GM12892 (cell line): Measurements from ENCODE around the gene LCN1.
"Not testable (repeated sequence)": the region's sequence is repeated elsewhere in the genome, so short reads cannot be mapped to it uniquely, and the experiment has no call there.

ENCODE experiments used
- DNase-seq: peaks from one replicate; pipeline ENCODE4 v3.0.0; 2011; ENCODE audit not compliant: insufficient read length
- FAIRE-seq: peaks from 2 replicates; lab custom pipeline; 2011; peaks lifted over from hg19 to GRCh38; lab: Jason Lieb, UNC
- POLR2A ChIP-seq: IDR thresholded peaks from 2 replicates; pipeline ENCODE4 v1.6.1; 2011; ENCODE audit warnings: low read depth, low read length, control low read depth
- POLR2AphosphoS5 ChIP-seq: IDR thresholded peaks from 2 replicates; pipeline ENCODE4 v1.6.1; 2011; ENCODE audit warnings: low read depth, low read length, control low read depth
- TAF1 ChIP-seq: IDR thresholded peaks from 2 replicates; pipeline ENCODE4 v1.6.1; 2011; ENCODE audit warnings: low read depth, mild to moderate bottlenecking, control low read depth, low read length, borderline replicate concordance

Gene LCN1

DNA sequence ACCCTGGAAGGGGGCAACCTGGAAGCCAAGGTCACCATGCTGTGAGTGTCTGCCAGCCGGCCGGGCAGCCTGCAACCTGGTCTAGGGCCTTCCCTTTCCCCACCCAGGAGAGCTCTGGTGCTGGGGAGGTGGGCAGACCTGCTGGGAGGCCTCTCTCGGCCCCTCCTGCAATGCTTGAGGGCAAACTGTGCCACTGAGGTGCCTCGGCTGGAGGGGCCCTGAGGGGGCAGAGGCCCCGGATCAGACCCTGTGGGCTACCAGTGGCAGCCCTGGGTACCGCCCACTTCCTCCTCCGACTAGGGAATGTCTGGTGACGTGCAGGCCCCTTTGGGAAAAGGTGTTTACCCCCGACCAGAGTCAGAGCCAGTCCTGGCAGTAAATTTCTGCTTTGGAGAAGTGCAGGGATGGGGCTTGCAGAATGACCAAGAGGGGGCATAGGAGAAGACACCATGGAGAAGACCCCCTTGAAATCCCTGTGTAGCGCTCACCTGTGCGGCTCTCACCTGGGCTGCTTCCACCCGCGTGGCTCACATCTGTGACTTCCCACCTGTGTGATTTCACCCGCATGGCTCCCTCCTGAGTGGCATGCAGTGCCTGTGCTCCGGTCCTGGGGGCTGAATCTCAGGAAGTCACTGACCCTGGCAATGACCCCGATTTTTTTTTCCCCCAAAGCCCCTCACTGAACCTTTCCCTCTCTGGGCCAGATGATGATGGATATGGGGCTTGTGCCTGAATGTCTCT lies 1.1 kb downstream of the LCN1 start:
- TF ChIP-seq POLR2A (no peak), POLR2AphosphoS5 (no peak), TAF1 (no peak)
- no peak for DNase-seq

DNA sequence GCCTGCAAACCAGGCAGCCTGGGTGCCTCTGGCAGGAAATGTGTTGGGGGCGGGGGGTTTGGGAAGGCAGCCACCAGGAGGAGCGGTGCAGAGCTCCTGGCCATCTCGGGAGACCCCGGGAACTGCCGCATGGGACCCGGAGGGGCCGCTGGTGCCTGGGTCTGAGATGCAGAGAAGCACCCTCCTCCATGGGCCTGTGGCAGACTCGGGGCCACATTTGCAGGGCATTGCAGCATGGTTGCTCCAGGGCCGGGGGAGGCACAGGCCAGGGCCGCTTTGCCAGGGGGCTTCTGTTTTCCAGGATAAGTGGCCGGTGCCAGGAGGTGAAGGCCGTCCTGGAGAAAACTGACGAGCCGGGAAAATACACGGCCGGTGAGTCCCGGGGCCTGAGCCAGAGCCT lies 1.7 kb downstream of the LCN1 start:
- TF ChIP-seq POLR2AphosphoS5 (no peak), POLR2A (no peak), TAF1 (no peak)
- DNase-seq (no peak), FAIRE-seq (no peak)

More for the DNA sequence above, 1.1 kb downstream of the LCN1 start:
- no peak for FAIRE-seq

GRCh38 chr9:135523521-135524129 lies 2.4 kb downstream of the LCN1 start:
- DNase-seq (no peak), FAIRE-seq (no peak)
- TF ChIP-seq POLR2A (no peak), TAF1 (no peak), POLR2AphosphoS5 (no peak)

DNA sequence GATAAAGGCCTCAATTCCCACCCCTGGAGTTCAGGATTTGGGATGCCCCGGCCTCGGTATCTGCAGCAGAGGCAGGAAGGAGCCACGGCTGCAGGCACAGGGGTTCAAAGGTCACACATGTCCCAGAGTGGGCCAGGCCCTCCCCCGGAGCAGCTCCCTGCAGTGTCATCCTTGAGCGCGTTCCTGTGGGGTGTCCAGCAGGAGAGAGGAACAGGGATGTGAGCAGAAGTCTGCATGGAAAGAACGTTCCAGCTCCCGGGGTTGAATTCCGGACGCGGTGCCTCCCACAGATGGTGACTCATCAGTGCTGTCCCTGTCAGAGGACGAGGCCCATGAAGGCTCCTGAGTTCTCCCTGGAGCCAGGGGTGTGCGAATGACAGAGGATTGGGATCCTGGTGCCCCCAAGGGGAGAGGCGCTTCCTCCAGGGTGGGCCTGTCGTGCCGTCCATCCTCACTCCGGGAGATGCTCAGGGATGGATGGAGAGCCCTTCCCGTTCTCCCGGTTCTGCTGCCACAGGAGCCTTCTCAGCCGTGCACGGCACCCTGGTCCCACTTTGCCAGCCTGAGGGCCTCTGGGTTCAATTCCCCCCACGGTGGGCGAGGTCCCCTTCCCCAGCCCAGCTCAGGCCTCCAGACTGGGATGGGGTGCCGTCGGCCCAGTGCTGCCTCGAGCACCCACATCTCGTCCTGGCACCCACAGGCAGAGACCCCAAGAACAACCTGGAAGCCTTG lies 3.1 kb downstream of the LCN1 start:
- TF ChIP-seq POLR2A (no peak), POLR2AphosphoS5 (no peak), TAF1 (no peak)
- no peak for FAIRE-seq
- DNase-seq: no peak

DNA sequence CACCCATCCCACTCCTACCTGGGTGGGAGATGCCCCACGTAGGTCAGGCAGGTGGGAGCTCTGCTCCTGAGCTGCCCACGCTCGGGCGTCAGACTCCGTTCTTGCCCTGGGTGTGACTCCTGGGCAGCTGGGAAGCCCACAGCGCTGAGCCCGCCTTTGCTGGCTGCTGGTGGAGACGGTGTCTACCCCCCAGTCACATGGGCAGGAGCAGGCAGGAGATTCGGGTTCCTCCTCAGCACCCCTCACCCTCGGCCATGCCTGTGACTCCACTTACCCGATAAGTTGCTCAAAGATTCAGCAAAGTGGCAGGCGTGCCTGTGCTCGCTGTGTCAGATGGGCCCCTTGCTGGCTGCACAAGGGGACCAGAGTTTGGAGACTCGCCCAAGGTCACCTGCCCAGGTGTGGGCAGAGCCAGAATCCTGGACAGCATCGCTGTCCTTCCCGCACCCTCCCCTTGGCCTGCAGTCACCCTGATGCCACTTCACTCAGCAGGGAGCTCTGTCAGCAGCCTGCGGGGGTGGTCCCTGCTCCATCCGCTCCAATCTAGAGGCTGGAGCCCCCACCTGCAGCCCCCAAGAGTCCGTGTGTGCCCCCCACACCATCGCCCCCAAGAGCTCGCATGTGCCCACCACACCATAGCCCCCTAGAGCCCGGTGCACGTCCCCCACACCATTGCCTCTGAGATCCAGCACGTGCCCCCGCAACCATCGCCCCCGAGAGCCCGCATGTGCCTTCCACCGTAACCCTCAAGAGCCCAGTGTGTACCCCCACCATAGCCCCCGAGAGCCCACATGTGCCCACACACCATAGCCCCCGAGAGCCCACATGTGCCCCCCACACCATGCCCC lies 4.2 kb downstream of the LCN1 start:
- TF ChIP-seq POLR2AphosphoS5: no peak
- TF ChIP-seq POLR2A: no peak
- TF ChIP-seq TAF1: no peak
- FAIRE-seq: no peak
- no peak for DNase-seq

GRCh38 chr9:135526089-135526729 lies 5.0 kb downstream of the LCN1 start:
- DNase-seq (no peak), FAIRE-seq (no peak)

GRCh38 chr9:135526730-135527571 lies 5.7 kb downstream of the LCN1 start:
- FAIRE-seq: no peak
- TF ChIP-seq TAF1 (no peak), POLR2AphosphoS5 (no peak), POLR2A (no peak)
- DNase-seq: no peak

More at GRCh38 chr9:135526089-135526729, 5.0 kb downstream of the LCN1 start:
- TF ChIP-seq POLR2A (no peak), POLR2AphosphoS5 (no peak), TAF1 (no peak)

DNA sequence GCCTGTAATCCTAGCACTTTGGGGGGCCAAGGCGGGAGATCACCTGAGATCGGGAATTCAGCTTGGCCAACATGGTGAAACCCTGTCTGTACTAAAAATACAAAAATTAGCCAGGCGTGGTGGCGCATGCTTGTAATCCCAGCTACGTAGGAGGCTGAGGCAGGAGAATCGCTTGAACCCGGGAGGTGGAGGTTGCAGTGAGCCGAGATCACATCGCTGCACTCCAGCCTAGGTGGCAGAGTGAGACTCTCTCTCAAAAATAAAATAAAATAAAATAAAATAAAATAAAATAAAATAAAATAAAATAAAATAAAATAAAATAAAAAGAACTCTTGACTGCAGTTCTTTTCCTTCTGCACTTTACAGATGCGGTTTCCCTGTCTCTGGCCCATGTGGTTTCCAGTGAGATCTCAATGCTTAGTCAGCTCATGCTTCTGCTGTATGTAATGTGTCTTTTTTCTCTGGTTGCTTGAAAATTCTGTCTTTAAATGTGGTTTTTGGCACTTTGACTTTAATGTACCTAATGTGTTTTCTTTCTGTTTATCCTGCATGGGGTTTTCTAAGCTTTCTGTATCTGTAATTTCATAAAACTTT lies 7.7 kb downstream of the LCN1 start:
- FAIRE-seq, DNase-seq: not testable (repeated sequence)

DNA sequence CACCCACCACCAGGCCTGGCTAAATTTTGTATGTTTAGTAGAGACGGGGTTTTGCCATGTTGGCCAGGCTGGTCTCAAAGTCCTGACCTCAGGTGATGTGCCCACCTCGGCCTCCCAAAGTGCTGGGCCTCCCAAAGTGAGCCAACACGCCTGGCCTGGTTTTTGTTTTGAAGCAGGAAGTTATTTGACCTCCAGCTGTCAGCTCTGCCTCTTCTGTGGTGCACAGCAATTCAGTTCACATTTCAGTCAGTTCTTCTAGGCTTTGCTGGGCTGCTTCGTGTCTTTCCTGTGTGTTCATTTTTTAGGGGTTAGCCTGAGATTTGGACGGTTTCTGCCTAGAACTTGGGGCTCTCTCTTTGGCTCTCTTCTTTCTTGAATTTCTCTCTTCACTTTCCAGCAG lies 8.9 kb downstream of the LCN1 start:
- FAIRE-seq (no peak), DNase-seq (no peak)
- no peak for TF ChIP-seq POLR2A
- no peak for TF ChIP-seq POLR2AphosphoS5
- no peak for TF ChIP-seq TAF1
